ENCODE data around the gene KIF26B.
A peak's percentile ranks its signal among the peaks of the same experiment; 100 is the strongest.

Gene KIF26B

GRCh38 chr1:245437369-245438062 is 282.7 kb downstream of the KIF26B start:
- DNase-seq, result no peak

GRCh38 chr1:245440922-245441321 is 286.1 kb downstream of the KIF26B start:
- no peak for DNase-seq

GRCh38 chr1:245441689-245442088 is 286.9 kb downstream of the KIF26B start:
- no peak for DNase-seq

- DNase-seq, result peak; percentile 62
Observed at GRCh38 chr1:245444147-245444828, 289.5 kb downstream of the KIF26B start.

GRCh38 chr1:245444945-245445344 is 290.2 kb downstream of the KIF26B start:
- no peak for DNase-seq

- no peak for DNase-seq
Observed at GRCh38 chr1:245448531-245448930, 293.7 kb downstream of the KIF26B start.

- DNase-seq, result no peak
Observed at GRCh38 chr1:245448975-245449431, 294.2 kb downstream of the KIF26B start.

- DNase-seq, result no peak
Observed at GRCh38 chr1:245453541-245453940, 298.8 kb downstream of the KIF26B start.

GRCh38 chr1:245454051-245454450 is 299.3 kb downstream of the KIF26B start:
- no peak for DNase-seq

- no peak for DNase-seq
Observed at GRCh38 chr1:245457562-245457961, 302.8 kb downstream of the KIF26B start.

GRCh38 chr1:245458234-245458633 is 303.4 kb downstream of the KIF26B start:
- DNase-seq, result no peak

GRCh38 chr1:245458761-245459174 is 304.0 kb downstream of the KIF26B start:
- no peak for DNase-seq

- no peak for DNase-seq
Observed at GRCh38 chr1:245459621-245460020, 304.8 kb downstream of the KIF26B start.

- DNase-seq, result no peak
Observed at GRCh38 chr1:245461681-245462080, 306.9 kb downstream of the KIF26B start.

- DNase-seq, result no peak
Observed at GRCh38 chr1:245462161-245462560, 307.4 kb downstream of the KIF26B start.

- no peak for DNase-seq
Observed at GRCh38 chr1:245463392-245464165, 308.8 kb downstream of the KIF26B start.

- no peak for DNase-seq
Observed at GRCh38 chr1:245464290-245464689, 309.5 kb downstream of the KIF26B start.

GRCh38 chr1:245465666-245466065 is 310.9 kb downstream of the KIF26B start:
- no peak for DNase-seq

- no peak for DNase-seq
Observed at GRCh38 chr1:245466261-245466660, 311.5 kb downstream of the KIF26B start.

GRCh38 chr1:245467804-245468203 is 313.0 kb downstream of the KIF26B start:
- DNase-seq, result peak; percentile 75

GRCh38 chr1:245469006-245469405 is 314.2 kb downstream of the KIF26B start:
- DNase-seq, result no peak

- DNase-seq, result no peak
Observed at GRCh38 chr1:245469734-245470133, 314.9 kb downstream of the KIF26B start.

GRCh38 chr1:245475126-245475525 is 320.3 kb downstream of the KIF26B start:
- no peak for DNase-seq
